Measurements from ENCODE around the gene PCDHA9.
"Not testable (repeated sequence)": the region's sequence is repeated elsewhere in the genome, so short reads cannot be mapped to it uniquely, and the experiment has no call there.

PCDHA9 gene

GRCh38 chr5:140835622-140836510, 12.3 kb upstream of the PCDHA9 start:
- no peak for DNase-seq

GRCh38 chr5:140840978-140841962, 6.9 kb upstream of the PCDHA9 start, which contains the start of gene PCDHA8:
Gene PCDHA8 (plus strand): TSS chr5:140841187. CDS start chr5:140841322, 135 bp downstream.
- DNase-seq, result peak; percentile 49

GRCh38 chr5:140842798-140843733, 5.1 kb upstream of the PCDHA9 start:
- DNase-seq, result no peak

- DNase-seq, result not testable (repeated sequence)
These were observed 1.9 kb downstream of the PCDHA9 start for GRCh38 chr5:140849831-140850634.

- DNase-seq, result no peak
These were observed 7.8 kb downstream of the PCDHA9 start, which contains the start of gene PCDHA10 for GRCh38 chr5:140855772-140856674. Gene PCDHA10 (plus strand): TSS chr5:140855897. CDS start chr5:140856049, 152 bp downstream.

GRCh38 chr5:140857177-140857986, 9.2 kb downstream of the PCDHA9 start:
- DNase-seq, result no peak

- DNase-seq, result no peak
These were observed 9.7 kb downstream of the PCDHA9 start for GRCh38 chr5:140857987-140858240.

- DNase-seq, result no peak
These were observed 14.5 kb downstream of the PCDHA9 start for GRCh38 chr5:140862441-140863295.

- peak; percentile 18 for DNase-seq
These were observed 20.8 kb downstream of the PCDHA9 start, which contains the start of gene PCDHA11 for GRCh38 chr5:140868721-140869554. Gene PCDHA11 (plus strand): TSS chr5:140868957. CDS start chr5:140869104, 147 bp downstream.

GRCh38 chr5:140869555-140869886, 21.3 kb downstream of the PCDHA9 start:
- no peak for DNase-seq

GRCh38 chr5:140870221-140871201, 22.3 kb downstream of the PCDHA9 start:
- DNase-seq, result no peak

GRCh38 chr5:140875085-140876065, 27.2 kb downstream of the PCDHA9 start, which contains the start of gene PCDHA12:
Gene PCDHA12 (plus strand): TSS chr5:140875308. CDS start chr5:140875473, 165 bp downstream.
- no peak for DNase-seq

GRCh38 chr5:140876541-140877261, 28.5 kb downstream of the PCDHA9 start:
- not testable (repeated sequence) for DNase-seq

GRCh38 chr5:140877262-140877581, 29.0 kb downstream of the PCDHA9 start:
- DNase-seq, result no peak
